GM12865 (cell line): ENCODE data around the gene C17orf107.
"Not testable (repeated sequence)": the region's sequence is repeated elsewhere in the genome, so short reads cannot be mapped to it uniquely, and the experiment has no call there.

Experiments
- DNase-seq: peaks from one replicate; pipeline ENCODE4 v3.0.0; 2010; ENCODE audit warnings: low read depth
- H3K4me3 ChIP-seq: 2 replicates; pipeline ENCODE4 v1.5.1; 2011; ENCODE audit warnings: mild to moderate bottlenecking, low read depth, low read length, control low read depth
- TF ChIP-seq, protein P1 (sequence below): IDR thresholded peaks from 2 replicates; pipeline ENCODE4 v1.5.1; 2011; ENCODE audit warnings: low read length, control low read depth, low read depth, inconsistent platforms; ENCODE audit not compliant: insufficient read depth; ENCODE audit errors: missing control alignments

The C17orf107 gene

DNA sequence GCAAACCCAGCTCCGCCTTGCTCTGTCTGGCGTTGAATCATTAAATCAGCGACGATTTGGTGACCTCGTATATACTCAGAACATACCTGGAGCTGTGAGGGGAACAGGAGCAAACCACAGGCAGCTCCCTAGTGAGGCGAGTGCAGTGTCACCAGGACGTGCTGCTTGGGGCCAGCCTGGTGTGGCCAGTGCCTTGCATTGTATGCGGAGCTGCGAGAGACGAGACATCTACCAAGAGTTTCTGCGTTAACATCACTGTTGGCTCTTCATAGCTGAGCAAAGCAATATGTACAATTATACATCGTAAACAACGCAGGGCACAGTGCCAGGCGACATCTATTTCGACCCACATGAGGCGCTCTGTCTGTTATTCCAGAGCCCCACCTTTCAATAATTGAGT is 38.3 kb upstream of the C17orf107 start:
- H3K4me3 ChIP-seq, result no peak overlapping the region
- DNase-seq, result no peak
- TF ChIP-seq, protein P1, sequence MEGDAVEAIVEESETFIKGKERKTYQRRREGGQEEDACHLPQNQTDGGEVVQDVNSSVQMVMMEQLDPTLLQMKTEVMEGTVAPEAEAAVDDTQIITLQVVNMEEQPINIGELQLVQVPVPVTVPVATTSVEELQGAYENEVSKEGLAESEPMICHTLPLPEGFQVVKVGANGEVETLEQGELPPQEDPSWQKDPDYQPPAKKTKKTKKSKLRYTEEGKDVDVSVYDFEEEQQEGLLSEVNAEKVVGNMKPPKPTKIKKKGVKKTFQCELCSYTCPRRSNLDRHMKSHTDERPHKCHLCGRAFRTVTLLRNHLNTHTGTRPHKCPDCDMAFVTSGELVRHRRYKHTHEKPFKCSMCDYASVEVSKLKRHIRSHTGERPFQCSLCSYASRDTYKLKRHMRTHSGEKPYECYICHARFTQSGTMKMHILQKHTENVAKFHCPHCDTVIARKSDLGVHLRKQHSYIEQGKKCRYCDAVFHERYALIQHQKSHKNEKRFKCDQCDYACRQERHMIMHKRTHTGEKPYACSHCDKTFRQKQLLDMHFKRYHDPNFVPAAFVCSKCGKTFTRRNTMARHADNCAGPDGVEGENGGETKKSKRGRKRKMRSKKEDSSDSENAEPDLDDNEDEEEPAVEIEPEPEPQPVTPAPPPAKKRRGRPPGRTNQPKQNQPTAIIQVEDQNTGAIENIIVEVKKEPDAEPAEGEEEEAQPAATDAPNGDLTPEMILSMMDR, result no peak

DNA sequence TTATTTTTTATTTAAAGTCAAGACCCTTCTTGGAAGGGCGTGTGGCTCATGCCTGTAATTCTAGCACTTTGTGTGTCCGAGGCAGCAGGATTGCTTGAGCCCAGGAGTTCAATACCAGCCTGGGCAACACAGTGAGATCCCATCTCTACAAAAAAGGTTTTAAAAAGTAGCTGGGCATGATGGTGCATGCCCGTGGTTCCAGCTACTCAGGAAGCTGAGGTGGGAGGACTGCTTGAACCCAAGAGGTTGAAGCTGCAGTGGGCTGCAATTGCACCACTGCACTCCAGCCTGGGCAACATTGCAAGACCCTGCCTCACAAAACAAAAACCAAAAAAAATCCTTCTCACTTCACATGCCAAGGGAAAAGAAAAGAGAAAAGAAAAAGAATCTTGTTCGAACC is 36.6 kb upstream of the C17orf107 start:
- H3K4me3 ChIP-seq, result no peak overlapping the region
- TF ChIP-seq, protein P1, result no peak
- no peak for DNase-seq

DNA sequence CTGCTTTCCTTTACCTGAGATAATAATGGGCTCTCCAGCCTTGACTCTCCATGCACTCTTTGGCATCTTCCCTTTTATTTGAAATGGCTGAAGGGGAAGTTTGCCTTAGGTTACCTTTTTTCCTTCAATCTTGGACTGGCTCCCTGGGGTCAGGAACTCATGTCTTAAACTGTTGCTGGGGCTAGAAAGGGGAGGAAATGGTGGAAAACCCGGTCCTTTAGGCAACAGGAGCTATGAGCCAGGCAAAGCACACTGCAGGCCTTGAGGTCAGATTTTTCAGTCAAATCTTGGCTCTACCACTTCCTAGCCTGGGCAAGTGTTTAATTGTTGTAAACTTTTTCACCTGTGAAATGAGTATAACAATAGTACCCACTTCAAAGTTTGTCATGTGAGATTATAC is 36.0 kb upstream of the C17orf107 start:
- DNase-seq, result no peak
- no peak overlapping the region for H3K4me3 ChIP-seq
- TF ChIP-seq, protein P1, result no peak

DNA sequence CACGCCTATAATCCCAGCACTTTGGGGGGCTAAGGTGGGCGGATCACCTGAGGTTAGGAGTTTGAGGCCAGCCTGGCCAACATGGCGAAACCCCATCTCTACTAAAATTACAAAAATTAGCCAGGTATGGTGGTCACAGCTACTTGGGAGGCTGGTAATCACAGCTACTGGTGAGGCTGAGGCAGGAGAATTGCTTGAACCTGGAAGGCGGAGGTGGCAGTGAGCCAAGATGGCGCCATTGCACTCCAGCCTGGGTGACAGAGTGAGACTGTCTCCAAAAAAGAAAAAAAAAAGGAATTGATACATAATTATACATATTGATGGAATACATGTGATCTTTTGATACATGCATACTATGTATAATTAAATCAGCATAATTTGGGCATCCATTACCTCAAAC is 31.8 kb upstream of the C17orf107 start:
- not testable (repeated sequence) for DNase-seq, H3K4me3 ChIP-seq

DNA sequence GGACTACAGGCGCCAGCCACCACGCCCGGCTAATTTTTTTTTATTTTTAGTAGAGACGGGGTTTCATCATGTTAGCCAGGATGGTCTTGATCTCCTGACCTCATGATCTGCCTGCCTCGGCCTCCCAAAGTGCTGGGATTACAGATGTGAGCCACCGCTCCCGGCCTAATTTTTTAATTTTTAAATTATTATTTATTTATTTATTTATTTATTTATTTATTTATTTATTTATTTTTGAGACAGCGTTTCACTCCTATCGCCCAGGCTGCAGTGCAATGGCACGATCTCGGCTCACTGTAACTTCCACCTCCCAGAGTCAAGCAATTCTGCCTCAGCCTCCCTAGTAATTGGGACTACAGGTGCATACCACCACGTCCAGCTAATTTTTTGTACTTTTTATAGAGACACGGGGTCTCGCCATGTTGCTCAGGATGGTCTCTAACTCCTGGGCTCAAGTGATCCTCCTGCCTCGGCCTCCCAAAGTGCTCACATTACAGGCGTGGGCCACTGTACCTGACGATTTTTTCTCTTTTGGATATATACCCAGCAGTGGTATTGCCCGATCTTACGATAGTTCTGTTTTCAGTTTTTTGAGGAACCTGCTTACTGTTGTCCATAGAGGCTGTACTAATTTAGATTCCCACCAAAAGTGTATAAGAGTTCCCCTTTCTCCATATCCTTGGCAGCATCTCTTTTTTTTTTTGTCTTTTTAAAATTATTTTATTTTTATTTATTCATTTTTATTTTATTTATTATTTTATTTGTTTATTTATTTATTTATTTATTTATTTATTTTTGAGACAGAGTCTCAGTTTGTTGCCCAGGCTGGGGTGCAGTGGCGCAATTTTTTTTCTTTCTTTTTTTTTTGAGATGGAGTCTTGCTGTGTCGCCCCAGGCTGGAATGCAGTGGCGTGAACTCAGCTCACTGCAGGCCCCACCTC is 30.0 kb upstream of the C17orf107 start:
- not testable (repeated sequence) for DNase-seq, H3K4me3 ChIP-seq

DNA sequence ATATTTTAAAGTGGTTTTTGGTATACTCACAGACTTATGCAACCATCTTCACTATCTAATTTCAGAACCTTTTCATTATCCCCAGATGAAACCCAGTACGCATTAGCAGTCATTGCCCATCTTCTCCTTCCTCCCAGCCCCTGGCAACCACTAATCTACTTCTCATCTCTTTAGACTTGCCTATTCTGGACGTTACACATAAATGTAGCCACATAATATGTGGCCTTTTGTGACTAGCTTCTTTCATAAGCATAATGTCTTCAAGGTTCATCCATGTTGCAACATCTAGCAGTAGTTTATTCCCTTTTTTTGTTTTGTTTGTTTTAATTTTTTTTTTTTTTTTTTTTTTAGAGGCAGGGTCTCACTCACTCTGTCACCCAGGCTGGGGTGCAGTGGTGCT is 28.5 kb upstream of the C17orf107 start:
- DNase-seq, result no peak
- TF ChIP-seq, protein P1, result no peak
- no peak overlapping the region for H3K4me3 ChIP-seq

DNA sequence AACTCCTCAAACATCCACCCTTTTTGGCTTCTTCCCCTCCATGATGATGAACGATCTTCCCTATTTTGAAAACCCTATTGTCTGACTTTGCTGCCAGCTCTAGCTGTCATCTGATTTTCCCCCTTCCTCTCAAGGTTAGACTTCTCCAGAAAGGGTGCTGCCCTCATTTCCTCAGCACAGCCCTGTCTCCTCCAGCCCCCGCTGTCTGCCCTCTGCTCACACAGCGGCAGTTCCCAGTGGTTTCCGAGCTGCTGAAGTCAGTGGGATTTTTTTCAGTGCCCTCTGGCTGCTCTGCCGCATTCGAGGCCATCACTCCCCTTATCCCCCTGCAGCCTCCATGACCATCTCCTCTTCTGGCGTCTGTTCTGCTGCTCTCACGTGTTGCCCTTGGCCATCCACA is 26.6 kb upstream of the C17orf107 start:
- DNase-seq, result no peak
- no peak overlapping the region for H3K4me3 ChIP-seq
- TF ChIP-seq, protein P1, result no peak

DNA sequence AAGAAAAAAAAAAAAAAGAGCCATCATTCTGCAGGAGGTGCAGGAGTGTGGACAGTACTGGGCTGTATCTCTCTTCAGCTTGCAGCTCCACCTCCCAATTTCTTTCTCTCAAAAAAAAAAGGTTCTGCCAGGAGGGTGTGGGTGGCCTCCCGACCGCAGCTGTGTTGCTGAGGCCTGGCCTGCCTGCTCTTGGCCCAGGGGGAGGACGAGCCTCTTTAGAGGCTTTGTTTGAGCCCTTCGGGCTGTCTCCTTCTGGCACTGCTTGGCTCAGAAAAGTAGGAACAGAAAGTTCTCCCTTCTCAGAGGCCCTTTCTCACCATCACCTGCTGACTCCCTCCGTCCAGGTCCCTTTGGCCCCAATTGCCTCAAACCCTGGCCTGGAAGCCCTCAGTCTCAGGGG is 22.2 kb upstream of the C17orf107 start:
- DNase-seq, result no peak
- H3K4me3 ChIP-seq, result no peak overlapping the region
- TF ChIP-seq, protein P1, result no peak
